Mesendoderm (in vitro differentiated cells): ENCODE data around the gene ISG20L2.

Experiments
- DNase-seq: peaks from one replicate; pipeline ENCODE4 v3.0.0; 2013
- H2AK5ac ChIP-seq: 2 replicates; pipeline ENCODE4 v1.6.1; 2013; ENCODE audit warnings: low read length, inconsistent platforms
- H2BK120ac ChIP-seq: 2 replicates; pipeline ENCODE4 v1.6.1; 2013; ENCODE audit warnings: low read depth, mild to moderate bottlenecking, low read length, moderate library complexity, mixed read lengths
- H2BK15ac ChIP-seq: replicated peaks from 2 replicates; pipeline ENCODE4 v1.6.1; 2013; ENCODE audit warnings: low read depth, mild to moderate bottlenecking, moderate library complexity
- H2BK5ac ChIP-seq: 2 replicates; pipeline ENCODE4 v1.6.1; 2013; ENCODE audit warnings: low read length, inconsistent platforms
- H3K18ac ChIP-seq: 2 replicates; pipeline ENCODE4 v1.6.1; 2013; ENCODE audit warnings: mild to moderate bottlenecking, low read length, mixed read lengths
- H3K23ac ChIP-seq: one replicate; pipeline ENCODE4 v1.6.1; 2013; ENCODE audit warnings: low read length
- H3K27ac ChIP-seq: 2 replicates; pipeline ENCODE4 v1.5.1; 2013; ENCODE audit warnings: low read depth, mild to moderate bottlenecking, inconsistent platforms, low read length, moderate library complexity
- H3K27me3 ChIP-seq: 2 replicates; pipeline ENCODE4 v1.6.1; 2013; ENCODE audit warnings: low read length, control low read depth, mild to moderate bottlenecking, inconsistent platforms; ENCODE audit not compliant: insufficient read depth, poor library complexity
- H3K36me3 ChIP-seq: 2 replicates; pipeline ENCODE4 v1.6.1; 2013; ENCODE audit warnings: low read length, inconsistent platforms; ENCODE audit not compliant: control insufficient read depth, insufficient read depth
- H3K4ac ChIP-seq: one replicate; pipeline ENCODE4 v1.6.1; 2013; ENCODE audit warnings: low read depth, mild to moderate bottlenecking, low read length, moderate library complexity
- H3K4me1 ChIP-seq: 2 replicates; pipeline ENCODE4 v1.6.1; 2013; ENCODE audit warnings: low read depth, low read length, inconsistent platforms; ENCODE audit not compliant: control insufficient read depth
- H3K4me2 ChIP-seq: 2 replicates; pipeline ENCODE4 v1.6.1; 2013; ENCODE audit warnings: low read length
- H3K4me3 ChIP-seq: 2 replicates; pipeline ENCODE4 v1.5.1; 2013; ENCODE audit warnings: mild to moderate bottlenecking, low read length
- H3K56ac ChIP-seq: one replicate; pipeline ENCODE4 v1.6.1; 2013; ENCODE audit warnings: low read length
- H3K79me1 ChIP-seq: 2 replicates; pipeline ENCODE4 v1.6.1; 2013; ENCODE audit warnings: low read length, inconsistent platforms
- H3K79me2 ChIP-seq: 2 replicates; pipeline ENCODE4 v1.6.1; 2013; ENCODE audit warnings: mild to moderate bottlenecking, low read length; ENCODE audit not compliant: control insufficient read depth, insufficient read depth
- H3K9ac ChIP-seq: 2 replicates; pipeline ENCODE4 v1.6.1; 2013; ENCODE audit warnings: low read length, inconsistent platforms
- H4K5ac ChIP-seq: one replicate; pipeline ENCODE4 v1.6.1; 2013; ENCODE audit warnings: low read length
- H4K8ac ChIP-seq: one replicate; pipeline ENCODE4 v1.6.1; 2013; ENCODE audit warnings: low read depth, mild to moderate bottlenecking, control low read depth, low read length, moderate library complexity
- WGBS: extraction: QIAGEN DNeasy Blood & Tissue Kit; methylation state at CpG from one replicate; pipeline ENCODE4 v1.1.7; 2013; ENCODE audit warnings: low lambda C conversion rate, missing lambda C conversion rate; ENCODE audit not compliant: insufficient coverage; ENCODE audit errors: extremely low coverage; 5-methylcytosine and 5-hydroxymethylcytosine counted together

The ISG20L2 gene

DNA sequence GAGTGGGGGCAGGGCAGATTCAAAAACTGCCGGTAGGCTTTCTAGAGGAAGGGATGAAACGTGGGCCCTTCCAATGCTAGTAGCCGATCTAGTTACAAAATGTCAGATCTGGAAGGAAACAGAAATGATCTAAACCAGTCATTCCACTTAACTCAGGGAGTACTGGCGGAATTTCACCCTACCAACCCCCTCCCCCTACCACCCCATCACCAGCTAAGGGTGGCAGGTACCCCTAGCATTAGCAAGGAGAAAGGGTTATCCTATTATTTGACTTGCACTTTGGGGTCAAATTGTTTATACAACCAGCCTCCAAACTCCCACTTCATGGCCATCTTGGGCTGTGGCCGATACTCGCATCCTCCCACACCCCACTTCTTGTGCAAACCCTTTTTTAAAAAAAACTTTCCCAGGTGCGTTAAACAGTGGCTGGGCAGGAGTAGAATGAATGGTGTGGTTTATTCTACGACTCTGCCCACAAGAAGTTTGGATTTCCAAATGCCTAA, 13.0 kb upstream of the ISG20L2 start:
- Histone ChIP-seq H2BK120ac (no peak overlapping the region), H3K79me1 (peaks cover 14% of the 10 kb centered on the region), H3K4me2 (peak overlapping the region; percentile 21), H3K27me3 (no peaks in the 10 kb centered on the region), H3K18ac (peak overlapping the region; percentile 28), H3K4me1 (peaks cover 16% of the 10 kb centered on the region), H4K5ac (no peak overlapping the region), H3K23ac (no peak overlapping the region), H3K79me2 (peaks cover 21% of the 10 kb centered on the region), H3K4ac (no peak overlapping the region), H3K27ac (peak overlapping the region; percentile 26), H3K4me3 (no peak overlapping the region), H2BK15ac (no peak overlapping the region), H3K36me3 (peaks cover 7% of the 10 kb centered on the region), H4K8ac (no peak overlapping the region), H2BK5ac (no peak overlapping the region), H3K56ac (peak overlapping the region; percentile 76), H3K9ac (peak overlapping the region; percentile 2), H2AK5ac (no peak overlapping the region)
- no CpG with 5 or more reads among the region's 8 CpGs for WGBS
- no peak for DNase-seq

DNA sequence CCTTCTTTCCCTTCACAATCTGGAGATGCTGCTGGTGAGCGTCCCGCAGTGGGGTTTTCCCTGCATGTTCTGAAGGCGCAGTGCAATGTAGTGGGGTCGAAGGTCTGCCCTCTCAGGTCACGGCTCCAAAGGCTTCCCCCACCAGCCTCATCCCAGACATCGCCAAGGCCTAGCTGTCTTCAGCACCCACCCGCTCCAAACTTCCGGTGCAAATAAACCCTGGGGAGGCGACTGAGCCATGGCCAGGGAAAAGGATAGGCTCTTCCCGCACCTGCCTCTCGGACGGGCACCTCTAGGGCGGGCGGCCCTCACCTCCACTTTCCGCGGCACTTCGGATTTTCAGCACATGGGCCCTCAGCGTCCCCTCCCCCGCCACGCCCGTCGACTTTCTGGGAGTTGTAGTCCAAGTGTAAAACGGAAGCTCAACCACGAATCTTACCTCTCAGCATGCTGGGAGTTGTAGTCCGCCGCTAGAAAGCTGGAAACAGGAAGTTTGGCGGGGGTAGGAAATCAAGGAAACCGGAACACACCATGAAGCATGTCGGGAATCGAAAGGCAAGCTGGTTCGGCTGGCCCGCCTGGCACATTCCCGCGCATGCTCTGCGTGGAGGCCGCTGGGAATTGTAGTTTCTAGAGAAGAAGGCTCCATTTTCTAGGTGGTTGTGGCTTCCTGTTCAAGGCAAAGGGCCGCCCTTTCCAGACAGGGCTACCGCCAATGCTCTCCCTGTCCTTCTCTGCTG, 12.3 kb upstream of the ISG20L2 start, which contains the start of gene MRPL24:
TSS of gene MRPL24 (minus strand) at position 348 of the 740 bp plus-strand sequence. CDS start 2,384 bp downstream, outside the sequence.
- peak within 1 kb of the TSS; percentile 56 for H2BK5ac ChIP-seq
- H3K4me2 ChIP-seq: peak within 1 kb of the TSS; percentile 94
- no peak within 1 kb of the TSS for H2BK15ac ChIP-seq
- no peak within 1 kb of the TSS for H2BK120ac ChIP-seq
- peaks cover 12% of the 10 kb centered on the region for H3K4me1 ChIP-seq
- peak within 1 kb of the TSS; percentile 98 for H3K56ac ChIP-seq
- H3K27ac ChIP-seq: peak within 1 kb of the TSS; percentile 56
- peak within 1 kb of the TSS; percentile 4 for H3K4ac ChIP-seq
- peaks cover 12% of the 10 kb centered on the region for H3K79me1 ChIP-seq
- peak; percentile 100 for DNase-seq
- peak within 1 kb of the TSS; percentile 96 for H2AK5ac ChIP-seq
- peak within 1 kb of the TSS; percentile 76 for H3K23ac ChIP-seq
- H3K79me2 ChIP-seq: peaks cover 16% of the 10 kb centered on the region
- WGBS: no CpG with 5 or more reads among the region's 38 CpGs
- peak within 1 kb of the TSS; percentile 82 for H3K4me3 ChIP-seq
- H4K8ac ChIP-seq: no peak within 1 kb of the TSS
- peaks cover 7% of the 10 kb centered on the region for H3K36me3 ChIP-seq
- peak within 1 kb of the TSS; percentile 28 for H3K18ac ChIP-seq
- H3K27me3 ChIP-seq: no peaks in the 10 kb centered on the region
- H3K9ac ChIP-seq: peak within 1 kb of the TSS; percentile 97
- peak within 1 kb of the TSS; percentile 72 for H4K5ac ChIP-seq

DNA sequence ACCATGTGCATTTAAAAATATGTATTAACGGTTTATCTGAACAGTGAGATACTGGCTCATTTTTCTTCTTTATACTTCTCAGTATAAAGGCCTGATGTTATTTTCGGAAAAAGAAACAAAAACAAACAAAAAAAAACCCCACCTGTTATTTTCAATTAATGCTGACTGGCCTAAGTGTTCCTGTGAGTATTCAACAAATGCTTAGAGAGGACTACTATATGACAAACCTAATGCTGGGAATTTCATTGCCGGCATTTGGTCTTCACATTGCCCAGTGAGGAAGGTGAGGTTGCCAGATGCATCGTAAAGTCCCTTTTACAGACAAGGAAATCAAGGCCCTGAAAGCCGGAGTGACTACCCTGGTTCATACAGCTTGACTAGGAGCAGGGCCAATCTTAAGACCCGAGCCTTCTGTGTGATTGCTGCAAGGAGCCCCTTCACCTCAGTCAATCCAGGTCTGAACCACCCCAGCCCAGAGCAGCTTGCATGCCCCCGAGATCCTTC, 11.7 kb upstream of the ISG20L2 start:
- peaks cover 9% of the 10 kb centered on the region for H3K79me2 ChIP-seq
- WGBS: no CpG with 5 or more reads among the region's 7 CpGs
- peak overlapping the region; percentile 76 for H3K23ac ChIP-seq
- H3K36me3 ChIP-seq: peaks cover 7% of the 10 kb centered on the region
- peak overlapping the region; percentile 56 for H2BK5ac ChIP-seq
- peak overlapping the region; percentile 72 for H4K5ac ChIP-seq
- H3K9ac ChIP-seq: peak overlapping the region; percentile 97
- no peak overlapping the region for H2BK15ac ChIP-seq
- peak overlapping the region; percentile 94 for H3K4me2 ChIP-seq
- H3K27me3 ChIP-seq: no peaks in the 10 kb centered on the region
- H3K4me3 ChIP-seq: peak overlapping the region; percentile 82
- no peak overlapping the region for H2BK120ac ChIP-seq
- peak overlapping the region; percentile 56 for H3K27ac ChIP-seq
- H3K18ac ChIP-seq: no peak overlapping the region
- peaks cover 7% of the 10 kb centered on the region for H3K4me1 ChIP-seq
- no peak overlapping the region for H4K8ac ChIP-seq
- peaks cover 7% of the 10 kb centered on the region for H3K79me1 ChIP-seq
- peak overlapping the region; percentile 98 for H3K56ac ChIP-seq
- H2AK5ac ChIP-seq: peak overlapping the region; percentile 96
- H3K4ac ChIP-seq: peak overlapping the region; percentile 4
- no peak for DNase-seq

DNA sequence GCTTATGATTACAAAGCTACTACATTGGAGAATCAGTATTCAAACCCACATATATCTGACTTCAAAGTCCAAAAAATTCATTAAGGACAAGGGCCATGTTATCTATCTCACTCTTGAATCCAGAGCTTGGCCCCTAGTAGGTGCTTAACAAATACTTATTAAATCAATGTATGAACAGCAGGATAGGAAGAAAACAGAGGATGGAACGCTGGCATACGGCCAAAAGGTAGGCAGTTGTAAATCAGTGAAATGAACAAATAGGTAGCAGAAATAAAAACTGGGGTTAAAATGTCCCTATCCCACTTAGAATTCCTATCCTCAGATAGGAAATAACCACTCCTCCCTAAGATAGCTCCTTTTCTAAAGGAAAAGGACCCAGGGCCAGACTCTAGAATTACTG, 10.3 kb upstream of the ISG20L2 start:
- no peak overlapping the region for H3K9ac ChIP-seq
- H3K36me3 ChIP-seq: peaks cover 4% of the 10 kb centered on the region
- H3K56ac ChIP-seq: no peak overlapping the region
- no CpG with 5 or more reads among the region's 2 CpGs for WGBS
- no peak overlapping the region for H3K4me2 ChIP-seq
- no peak overlapping the region for H3K27ac ChIP-seq
- no peak overlapping the region for H2BK5ac ChIP-seq
- H3K79me2 ChIP-seq: no peaks in the 10 kb centered on the region
- H2BK120ac ChIP-seq: no peak overlapping the region
- H3K4me3 ChIP-seq: no peak overlapping the region
- H3K4me1 ChIP-seq: peaks cover 6% of the 10 kb centered on the region
- H3K27me3 ChIP-seq: no peaks in the 10 kb centered on the region
- H3K79me1 ChIP-seq: no peaks in the 10 kb centered on the region
- H4K8ac ChIP-seq: no peak overlapping the region
- H2BK15ac ChIP-seq: no peak overlapping the region
- DNase-seq: no peak
- no peak overlapping the region for H2AK5ac ChIP-seq
- H4K5ac ChIP-seq: no peak overlapping the region
- H3K4ac ChIP-seq: no peak overlapping the region
- H3K18ac ChIP-seq: no peak overlapping the region
- no peak overlapping the region for H3K23ac ChIP-seq

DNA sequence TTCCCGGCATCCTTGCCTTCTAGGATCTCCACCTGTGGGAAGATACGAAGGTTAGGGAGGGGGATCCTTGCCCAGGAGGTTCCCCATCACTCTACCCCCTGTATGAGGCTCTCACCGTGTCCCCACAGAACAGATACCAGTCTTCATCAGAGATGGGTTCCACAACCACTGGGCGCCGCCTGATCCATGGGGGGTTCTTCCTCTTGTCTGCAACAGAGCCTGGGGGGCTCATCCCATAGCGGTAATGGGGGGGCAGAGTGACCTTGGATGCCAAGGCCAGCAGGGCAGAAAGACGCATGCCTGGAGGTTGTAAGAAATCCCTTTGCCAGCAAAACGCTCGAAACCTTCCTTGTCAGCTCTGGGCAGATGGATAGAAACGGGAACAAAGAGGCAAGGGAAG, 9.8 kb upstream of the ISG20L2 start:
- no peak overlapping the region for H3K4me3 ChIP-seq
- no peaks in the 10 kb centered on the region for H3K79me2 ChIP-seq
- no peak overlapping the region for H4K8ac ChIP-seq
- H3K36me3 ChIP-seq: peaks cover 4% of the 10 kb centered on the region
- no peak overlapping the region for H2BK15ac ChIP-seq
- H3K56ac ChIP-seq: no peak overlapping the region
- no peak overlapping the region for H3K23ac ChIP-seq
- H3K4ac ChIP-seq: no peak overlapping the region
- no peak overlapping the region for H2AK5ac ChIP-seq
- H3K27ac ChIP-seq: no peak overlapping the region
- no peak overlapping the region for H3K18ac ChIP-seq
- no peak overlapping the region for H2BK5ac ChIP-seq
- WGBS: no CpG with 5 or more reads among the region's 10 CpGs
- H3K79me1 ChIP-seq: no peaks in the 10 kb centered on the region
- H2BK120ac ChIP-seq: no peak overlapping the region
- no peaks in the 10 kb centered on the region for H3K27me3 ChIP-seq
- no peak for DNase-seq
- H3K9ac ChIP-seq: no peak overlapping the region
- H4K5ac ChIP-seq: no peak overlapping the region
- no peak overlapping the region for H3K4me2 ChIP-seq
- peaks cover 6% of the 10 kb centered on the region for H3K4me1 ChIP-seq
